ENCODE measurements around the gene DYNLRB2.

- TF ChIP-seq CTCF (conservative IDR thresholded peaks at IDR 0.05; ENCODE audit: low read length) (no peak), EZH2phosphoT487 (IDR thresholded peaks at IDR 0.05; ENCODE audit: borderline replicate concordance) (no peak)
These were observed at the start of gene DYNLRB2 for GRCh38 chr16:80540516-80541305.
